GM18498 (cell line): Measurements from ENCODE around the gene EIF2D.
"Not testable (repeated sequence)": the region's sequence is repeated elsewhere in the genome, so short reads cannot be mapped to it uniquely, and the experiment has no call there.

Experiments used
- ATAC-seq: cut with Tn5 transposase; IDR thresholded peaks from one replicate; pipeline ENCODE4 v1.9.1; 2021; ENCODE audit warnings: mild to moderate bottlenecking, moderate library complexity; ENCODE audit not compliant: unreplicated experiment

EIF2D gene

GRCh38 chr1:206589206-206589605 is 23.1 kb downstream of the EIF2D start:
- no peak for ATAC-seq

DNA sequence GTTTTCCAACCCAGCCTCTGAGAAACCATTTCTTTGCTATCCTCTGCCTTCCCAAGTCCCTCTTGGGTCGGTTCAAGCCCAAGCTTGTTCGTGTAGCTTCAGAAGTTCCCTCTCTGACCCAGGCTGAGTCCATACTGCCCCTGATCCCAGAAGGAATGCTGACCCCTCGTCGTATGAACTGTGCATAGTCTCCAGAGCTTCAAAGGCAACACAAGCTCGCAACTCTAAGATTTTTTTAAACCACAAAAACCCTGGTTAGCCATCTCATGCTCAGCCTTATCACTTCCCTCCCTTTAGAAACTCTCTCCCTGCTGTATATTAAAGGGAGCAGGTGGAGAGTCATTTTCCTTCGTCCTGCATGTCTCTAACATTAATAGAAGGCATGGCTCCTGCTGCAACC is 23.8 kb downstream of the EIF2D start:
- no peak for ATAC-seq

- no peak for ATAC-seq
These were observed 24.4 kb downstream of the EIF2D start for GRCh38 chr1:206587904-206588303.

DNA sequence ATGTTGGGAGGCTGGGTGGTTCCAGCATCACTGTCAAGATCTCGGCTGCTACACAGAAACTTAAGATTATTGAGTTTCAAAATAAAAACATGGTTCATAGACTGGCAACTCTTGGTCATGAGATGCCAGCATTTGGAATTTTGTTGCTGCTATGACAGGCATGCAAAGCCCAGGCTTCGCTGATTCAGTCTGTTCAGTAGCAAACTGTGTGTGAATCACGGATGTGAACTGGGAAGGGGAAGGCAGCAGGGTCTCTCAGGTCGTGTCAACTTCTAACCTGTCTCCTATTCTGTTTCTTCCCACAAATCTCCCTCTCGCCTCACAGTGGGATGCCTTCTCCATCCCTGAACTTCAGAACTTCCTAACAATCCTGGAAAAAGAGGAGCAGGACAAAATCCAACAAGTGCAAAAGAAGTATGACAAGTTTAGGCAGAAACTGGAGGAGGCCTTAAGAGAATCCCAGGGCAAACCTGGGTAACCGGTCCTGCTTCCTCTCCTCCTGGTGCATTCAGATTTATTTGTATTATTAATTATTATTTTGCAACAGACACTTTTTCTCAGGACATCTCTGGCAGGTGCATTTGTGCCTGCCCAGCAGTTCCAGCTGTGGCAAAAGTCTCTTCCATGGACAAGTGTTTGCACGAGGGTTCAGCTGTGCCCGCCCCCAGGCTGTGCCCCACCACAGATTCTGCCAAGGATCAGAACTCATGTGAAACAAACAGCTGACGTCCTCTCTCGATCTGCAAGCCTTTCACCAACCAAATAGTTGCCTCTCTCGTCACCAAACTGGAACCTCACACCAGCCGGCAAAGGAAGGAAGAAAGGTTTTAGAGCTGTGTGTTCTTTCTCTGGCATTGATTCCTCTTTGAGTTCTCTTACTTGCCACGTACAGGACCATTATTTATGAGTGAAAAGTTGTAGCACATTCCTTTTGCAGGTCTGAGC is 25.5 kb downstream of the EIF2D start:
- no peak for ATAC-seq

DNA sequence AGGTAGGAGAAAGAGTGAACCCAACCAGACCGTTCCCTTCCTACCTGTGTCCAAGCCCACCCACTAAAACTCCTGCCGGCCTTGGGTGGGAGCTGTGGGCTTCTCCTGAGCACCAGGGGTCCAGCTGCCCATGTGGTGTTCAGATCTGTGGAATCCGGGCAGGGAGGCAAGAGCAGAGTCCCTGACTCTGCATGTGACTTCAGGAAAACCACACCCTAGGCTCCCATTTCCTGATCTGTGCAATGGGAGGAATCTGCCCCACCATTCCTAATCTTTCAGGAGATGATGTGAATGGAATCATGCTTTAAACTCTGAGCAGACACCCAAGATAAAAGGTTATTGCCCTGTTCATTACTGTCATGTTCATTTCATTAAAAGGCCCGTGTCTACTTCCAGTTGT is 27.6 kb downstream of the EIF2D start:
- ATAC-seq: no peak

- ATAC-seq: no peak
These were observed 28.3 kb downstream of the EIF2D start for GRCh38 chr1:206583707-206584648.

- no peak for ATAC-seq
These were observed 29.1 kb downstream of the EIF2D start for GRCh38 chr1:206582971-206583706.

DNA sequence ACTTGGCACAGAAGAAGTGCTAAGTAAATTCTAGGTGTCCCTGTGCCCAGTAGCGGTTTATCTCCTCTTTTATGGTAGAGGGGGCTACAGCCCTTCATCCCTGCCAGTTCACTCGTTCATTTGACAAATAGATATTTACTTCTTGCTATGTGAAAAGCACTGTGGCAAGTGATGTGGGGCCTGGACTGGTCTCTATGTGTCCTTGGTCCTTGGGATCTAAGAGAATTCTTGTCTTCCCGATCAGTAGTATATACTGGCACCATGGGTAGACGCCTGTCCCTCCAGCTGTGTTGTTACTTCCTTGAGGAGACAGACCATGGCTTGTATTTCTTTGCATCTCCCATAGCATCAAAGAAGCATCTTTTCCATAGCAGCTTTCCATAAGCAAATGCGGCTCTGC is 29.7 kb downstream of the EIF2D start:
- ATAC-seq: no peak

- ATAC-seq: no peak
These were observed 30.7 kb downstream of the EIF2D start for GRCh38 chr1:206581571-206581981.

- not testable (repeated sequence) for ATAC-seq
These were observed 31.2 kb downstream of the EIF2D start for GRCh38 chr1:206581114-206581497.

GRCh38 chr1:206580438-206581113 is 31.7 kb downstream of the EIF2D start:
- ATAC-seq: no peak

DNA sequence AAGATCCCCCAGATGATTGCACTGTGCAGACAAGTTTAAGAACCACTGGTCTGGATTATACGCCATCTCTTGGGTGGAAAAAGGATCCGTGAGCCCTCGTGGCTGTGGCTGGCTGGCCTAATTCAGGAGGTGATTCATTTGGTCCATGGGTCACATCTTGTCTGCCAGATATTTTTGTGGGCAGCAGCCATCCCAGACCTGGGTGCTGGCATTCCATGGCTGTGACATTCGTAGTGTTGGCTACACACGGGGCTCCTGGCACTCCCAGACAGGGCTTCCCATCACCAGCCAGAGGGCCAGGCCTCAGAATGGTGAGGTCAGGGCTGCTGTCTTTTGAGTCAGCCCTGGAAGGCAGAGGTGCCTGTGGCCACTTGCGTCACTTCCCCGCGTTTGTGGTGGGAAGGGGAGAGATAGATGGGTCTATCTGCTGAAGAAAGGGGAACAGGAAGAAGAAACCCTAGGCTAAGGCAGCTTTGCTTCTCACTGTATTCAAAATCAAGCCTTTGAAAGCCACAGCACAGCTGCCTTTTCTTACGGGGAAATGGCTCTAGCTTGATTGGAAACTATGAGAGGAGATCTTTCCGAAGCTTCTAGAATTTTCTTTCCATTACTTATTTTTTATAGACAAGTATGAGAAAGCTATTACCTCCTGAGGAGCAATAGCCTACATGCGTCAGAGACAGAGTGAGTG is 32.4 kb downstream of the EIF2D start:
- ATAC-seq: peak; percentile 84

DNA sequence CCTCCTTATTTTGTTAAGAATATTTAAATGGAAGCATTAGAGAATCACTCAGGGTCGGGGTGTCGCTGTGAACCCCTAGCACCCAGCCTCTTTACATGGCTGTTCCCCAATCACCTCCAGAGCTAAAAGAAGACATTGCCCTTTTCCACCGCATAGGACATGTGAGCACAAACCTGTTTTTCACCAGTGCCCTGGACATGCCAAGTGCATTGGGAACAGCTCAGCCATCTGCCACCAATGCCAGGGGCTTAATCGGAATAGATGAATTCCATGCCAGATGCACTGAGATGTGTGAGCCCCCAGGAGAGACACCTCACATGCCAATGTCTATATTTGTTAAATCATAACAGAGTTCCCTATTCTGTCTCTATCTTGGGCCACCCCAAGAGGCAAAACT is 33.3 kb downstream of the EIF2D start:
- ATAC-seq: no peak

GRCh38 chr1:206578068-206578977 is 33.9 kb downstream of the EIF2D start:
- ATAC-seq: no peak

- ATAC-seq: no peak
These were observed 34.6 kb downstream of the EIF2D start for GRCh38 chr1:206577626-206578025.

DNA sequence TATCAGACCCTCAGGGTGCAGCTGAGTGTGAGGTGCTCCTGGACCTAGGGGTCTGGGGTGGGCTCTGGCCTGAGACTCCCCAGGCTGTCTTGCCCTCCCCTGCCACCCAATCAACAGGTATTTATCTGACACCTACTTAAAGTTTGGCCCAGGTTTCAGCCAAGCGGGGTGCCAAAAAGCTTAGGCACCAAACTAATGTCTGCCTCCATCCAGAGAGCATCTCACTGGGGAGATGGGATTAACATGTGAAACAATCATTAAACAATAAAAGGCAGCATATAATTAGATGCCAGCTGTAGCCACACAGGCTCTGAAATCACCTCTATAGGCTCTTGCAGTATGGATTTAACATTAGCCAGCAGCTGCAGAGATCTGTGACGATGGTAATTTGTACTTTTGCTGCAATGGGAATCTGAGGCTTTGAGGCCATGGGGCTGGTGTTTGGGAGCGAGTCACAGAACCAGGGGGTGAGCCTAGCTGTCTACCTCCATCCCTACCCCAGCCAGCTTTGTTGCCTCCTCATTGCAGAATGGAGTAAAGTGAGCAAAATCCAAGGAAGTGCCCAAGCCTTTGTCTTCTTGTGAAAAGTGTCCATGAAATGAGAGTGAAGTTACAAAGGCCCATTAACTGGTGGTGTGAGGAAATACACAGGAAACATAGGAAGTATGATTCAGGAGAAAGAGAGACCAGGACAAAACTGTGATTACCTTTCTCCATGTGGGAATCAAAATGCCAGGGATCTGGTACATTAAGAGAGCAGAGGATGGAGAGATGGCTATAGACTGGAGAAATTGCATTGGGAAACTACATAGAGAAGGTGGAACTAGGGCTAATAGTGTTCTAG is 36.1 kb downstream of the EIF2D start:
- no peak for ATAC-seq

DNA sequence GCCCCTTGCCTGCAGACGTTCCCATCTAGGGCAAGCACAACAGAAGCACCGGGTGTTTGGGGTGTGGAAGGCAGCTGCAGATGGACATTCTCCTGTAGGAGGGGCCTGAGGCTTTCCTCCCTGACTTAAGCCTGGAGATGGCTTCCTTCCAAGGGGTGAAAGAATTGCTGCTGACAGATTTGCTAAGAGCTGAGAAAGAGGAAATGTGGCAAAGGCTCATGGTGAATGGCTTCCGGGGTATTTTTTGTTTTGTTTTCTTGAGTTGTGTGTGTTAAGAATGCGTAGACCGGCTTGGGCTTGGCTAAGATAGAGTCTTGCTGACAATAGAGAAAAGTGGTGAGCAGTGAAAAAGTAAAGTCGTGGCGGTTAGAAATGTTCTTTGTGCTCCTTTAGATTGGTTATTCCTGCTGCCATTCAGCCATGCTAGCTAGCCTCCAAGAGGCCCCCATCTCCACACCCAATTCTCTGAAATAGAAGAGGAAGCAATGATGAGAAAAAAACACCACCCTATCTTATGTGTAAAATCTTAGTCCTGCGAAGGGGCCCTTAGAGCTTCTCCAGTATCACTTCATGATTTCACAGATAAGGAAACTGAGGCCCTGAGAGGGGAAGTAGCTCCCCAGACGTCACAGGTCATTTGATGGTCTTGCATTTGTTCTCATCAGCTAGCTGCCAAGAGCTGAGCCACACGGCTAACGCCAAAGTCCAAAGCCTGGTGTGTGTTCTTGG is 36.9 kb downstream of the EIF2D start:
- ATAC-seq: peak; percentile 48
